Hematopoietic multipotent progenitor cell treated with erythropoietin and hydrocortisone succinate and interleukin-3 and kit ligand, for 15 days (in vitro differentiated cells): Measurements from ENCODE around the gene PTER.

Experiments
- DNase-seq: peaks from one replicate; pipeline ENCODE4 v3.0.0-alpha.2; 2015; ENCODE audit warnings: low spot score

PTER gene, protein sequence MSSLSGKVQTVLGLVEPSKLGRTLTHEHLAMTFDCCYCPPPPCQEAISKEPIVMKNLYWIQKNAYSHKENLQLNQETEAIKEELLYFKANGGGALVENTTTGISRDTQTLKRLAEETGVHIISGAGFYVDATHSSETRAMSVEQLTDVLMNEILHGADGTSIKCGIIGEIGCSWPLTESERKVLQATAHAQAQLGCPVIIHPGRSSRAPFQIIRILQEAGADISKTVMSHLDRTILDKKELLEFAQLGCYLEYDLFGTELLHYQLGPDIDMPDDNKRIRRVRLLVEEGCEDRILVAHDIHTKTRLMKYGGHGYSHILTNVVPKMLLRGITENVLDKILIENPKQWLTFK

DNA sequence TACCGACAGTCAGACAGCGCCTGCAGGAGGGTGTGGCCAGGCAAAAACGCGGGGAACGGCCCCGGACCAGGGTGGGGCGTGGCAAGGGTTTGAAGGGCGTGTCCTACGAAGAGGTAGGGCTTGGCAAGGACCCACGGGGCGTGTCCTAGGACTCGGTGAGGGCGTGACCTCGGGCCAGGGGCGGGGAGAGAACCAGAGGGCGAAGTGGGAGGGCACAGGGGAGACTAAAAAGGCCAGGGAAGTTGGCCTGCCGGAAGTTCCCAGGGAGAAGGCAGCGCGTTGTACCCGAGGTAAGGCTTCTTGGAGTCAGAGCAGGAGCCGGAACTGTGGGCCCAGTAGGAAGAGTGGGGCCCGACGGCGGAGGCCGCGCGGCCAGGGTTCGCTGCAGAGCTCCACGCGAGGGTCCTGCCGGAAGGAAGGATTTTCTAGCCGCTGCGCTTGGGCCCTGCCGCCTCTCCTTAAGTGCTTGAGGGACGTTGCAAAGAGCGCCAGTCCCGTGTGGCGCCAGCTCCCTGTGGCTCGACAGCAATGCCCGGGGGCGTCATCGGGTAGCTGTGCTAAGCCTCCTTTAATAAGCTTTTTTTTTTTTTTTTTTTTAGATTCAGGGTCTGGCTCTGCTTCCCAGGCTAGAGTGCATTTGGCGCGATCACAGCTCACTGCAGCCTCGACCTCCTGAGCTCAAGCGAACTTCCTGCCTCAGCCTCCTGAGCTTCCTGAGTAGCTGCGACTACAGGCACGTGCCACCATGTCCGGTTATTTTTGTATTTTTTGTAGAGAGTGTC is at the start of gene PTER:
TSS of gene PTER (plus strand) at position 253 of the 782 bp plus-strand sequence. CDS start 47,375 bp downstream, outside the sequence.
- DNase-seq: peak; percentile 97

DNA sequence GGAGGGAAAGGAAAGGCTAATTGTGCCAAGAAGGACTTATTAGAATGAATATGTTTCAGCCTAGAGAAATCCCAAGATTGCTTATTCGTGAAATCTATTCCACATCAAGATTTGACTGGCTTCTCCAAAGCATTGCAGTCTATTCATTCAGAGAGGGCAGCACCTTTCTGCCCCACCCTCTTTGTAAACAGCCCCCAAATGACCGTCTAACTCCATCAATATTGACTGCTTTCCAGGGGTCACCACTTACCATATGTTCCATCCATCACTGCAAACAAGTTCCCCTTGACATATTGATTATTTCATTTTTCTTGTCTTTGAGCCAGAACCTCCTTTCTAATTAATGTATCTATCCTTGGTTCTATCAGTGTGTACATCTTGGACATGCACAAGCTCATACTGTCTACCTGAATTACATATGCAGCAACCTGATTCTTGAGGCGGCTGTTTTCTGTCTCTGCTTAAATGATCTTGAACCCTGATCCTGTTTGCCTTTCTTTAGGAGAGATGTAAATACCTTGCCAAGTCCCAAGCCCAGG is 44.2 kb upstream of the PTER start:
- no peak for DNase-seq

DNA sequence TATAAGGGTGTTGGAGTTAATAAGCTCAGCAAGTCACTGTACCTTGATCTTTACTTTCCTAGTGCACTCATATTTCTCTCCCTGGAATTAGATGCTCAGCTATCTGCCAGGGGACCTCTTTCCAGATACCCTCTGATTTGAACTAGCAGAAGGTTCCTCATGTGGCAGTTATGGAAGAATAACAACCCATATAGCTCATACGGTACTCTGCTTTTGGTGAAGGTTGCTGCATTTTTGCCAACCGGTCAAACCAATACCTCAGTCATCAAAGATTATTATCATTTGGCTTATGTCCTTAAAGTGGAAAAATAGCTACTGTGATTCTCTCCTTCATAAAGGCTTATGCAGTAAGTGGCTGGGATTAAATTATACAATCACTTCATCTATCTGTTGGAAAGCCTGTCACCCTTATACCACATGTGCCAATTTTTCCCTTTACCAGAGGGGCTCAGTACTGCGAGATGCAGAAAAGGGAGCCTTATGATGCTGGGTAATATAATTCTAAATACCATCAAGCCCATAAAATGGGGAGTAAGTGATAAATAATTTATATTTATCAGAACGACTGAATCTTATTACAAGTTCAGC is 43.4 kb upstream of the PTER start:
- DNase-seq: no peak

DNA sequence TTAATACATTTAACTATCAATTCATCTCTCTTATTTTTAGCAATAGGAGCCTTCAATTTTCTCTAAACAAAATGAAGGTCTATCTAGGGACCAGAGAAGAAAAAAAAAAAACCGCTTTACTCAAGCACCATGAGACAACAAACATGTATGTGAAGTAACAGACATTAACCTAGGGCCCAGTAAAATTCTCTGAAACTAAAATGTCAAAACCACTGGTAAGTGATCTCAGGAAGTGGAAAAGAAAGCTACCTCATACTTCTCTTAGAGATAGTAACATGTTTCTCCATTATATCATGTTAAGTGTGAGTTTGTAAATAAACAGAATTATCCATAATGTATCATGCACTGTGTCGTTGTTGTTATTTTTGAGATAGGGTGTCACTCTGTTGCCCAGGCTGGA is 35.4 kb upstream of the PTER start:
- DNase-seq: no peak

DNA sequence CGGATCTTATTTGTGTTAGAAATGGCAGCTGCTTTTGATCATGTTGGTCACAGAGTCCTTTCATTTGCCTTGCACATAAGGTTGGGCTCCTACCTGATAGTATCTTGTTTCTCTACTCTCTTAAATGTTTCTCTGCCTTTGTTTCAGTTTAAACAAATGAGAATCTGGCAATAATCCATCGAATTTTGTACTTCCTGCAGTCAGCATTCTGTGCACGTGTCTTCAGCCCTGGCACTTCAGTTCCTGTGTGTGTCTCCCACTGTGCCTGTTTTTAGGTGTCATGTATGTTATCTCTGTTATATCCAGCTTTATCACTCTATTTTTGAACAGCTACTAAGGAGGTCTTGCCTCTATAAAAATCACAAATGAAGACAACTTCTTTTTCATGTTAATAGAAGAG is 28.4 kb upstream of the PTER start:
- DNase-seq: no peak

DNA sequence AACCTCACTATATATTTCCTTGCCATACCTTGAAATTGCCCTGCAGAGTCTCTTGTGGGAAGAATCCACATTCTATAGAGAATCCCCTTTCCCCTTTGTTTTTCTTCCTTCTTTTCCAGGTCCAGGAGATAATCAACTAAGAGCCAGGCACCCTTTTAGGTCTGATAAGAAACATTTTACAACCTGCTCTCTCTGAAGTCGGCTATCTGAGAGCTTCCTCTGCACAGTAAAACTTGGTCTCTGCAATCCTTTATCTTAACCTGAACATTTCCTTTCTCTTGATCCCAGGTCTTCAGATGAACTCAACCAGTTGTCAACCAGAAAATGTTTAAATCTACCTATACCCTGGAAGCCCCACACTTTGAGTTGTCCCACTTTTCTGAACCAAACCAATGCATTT is 19.5 kb upstream of the PTER start:
- DNase-seq: no peak

DNA sequence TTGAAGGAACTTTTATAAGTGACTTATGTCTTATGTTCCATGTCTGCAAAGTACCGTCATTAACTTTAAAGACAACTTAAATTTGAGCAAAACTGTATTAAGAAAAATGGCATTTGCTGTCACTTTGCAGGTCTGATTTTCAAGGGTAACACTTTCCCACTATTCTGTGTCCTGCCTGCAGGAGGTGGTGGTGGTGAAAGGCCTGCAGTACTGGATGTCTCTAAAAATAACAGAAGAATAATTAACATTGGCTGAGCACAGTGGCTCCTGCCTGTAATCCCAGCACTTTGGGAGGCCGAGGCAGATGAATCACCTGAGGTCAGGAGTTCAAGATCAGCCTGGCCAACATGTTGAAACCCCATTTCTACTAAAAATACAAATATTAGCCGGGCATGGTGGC is 13.2 kb upstream of the PTER start:
- no peak for DNase-seq

DNA sequence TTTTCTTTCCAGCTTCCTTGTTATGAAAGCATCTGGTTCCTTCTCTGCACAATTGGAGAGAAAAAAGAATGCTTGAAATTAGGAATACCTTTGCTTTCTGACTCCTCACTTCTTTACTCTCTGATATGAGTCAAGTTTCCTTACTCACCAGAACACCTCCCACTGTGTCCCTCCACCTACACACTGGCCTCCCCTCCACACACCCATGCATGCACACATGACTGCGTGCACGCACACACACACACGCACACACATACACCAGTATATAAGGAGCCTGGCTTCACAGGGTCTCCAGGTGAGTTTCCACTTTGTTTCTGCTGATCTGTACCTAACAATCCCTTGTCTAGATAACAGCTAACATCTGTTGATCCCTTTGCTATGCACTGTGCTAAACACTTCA is 11.4 kb upstream of the PTER start:
- DNase-seq: no peak

DNA sequence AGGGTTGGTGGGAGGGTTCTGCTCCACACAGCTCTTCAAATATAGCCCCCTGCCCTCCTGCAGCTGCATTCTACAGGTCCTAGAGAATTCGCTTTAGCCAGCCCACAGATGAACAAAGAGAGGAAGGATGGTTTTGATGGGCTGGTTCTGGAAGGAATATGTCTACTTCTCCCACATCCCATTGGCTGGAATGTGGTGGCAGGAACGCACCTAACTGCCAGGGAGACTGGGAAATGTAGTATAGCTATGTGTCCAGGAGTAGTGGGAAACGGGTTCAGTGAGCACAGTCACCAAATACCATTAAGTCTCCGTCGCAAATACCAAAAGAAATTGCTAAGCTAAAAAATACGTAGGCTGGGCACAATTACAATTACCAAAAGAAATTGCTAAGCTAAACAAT is 7.3 kb upstream of the PTER start:
- no peak for DNase-seq

DNA sequence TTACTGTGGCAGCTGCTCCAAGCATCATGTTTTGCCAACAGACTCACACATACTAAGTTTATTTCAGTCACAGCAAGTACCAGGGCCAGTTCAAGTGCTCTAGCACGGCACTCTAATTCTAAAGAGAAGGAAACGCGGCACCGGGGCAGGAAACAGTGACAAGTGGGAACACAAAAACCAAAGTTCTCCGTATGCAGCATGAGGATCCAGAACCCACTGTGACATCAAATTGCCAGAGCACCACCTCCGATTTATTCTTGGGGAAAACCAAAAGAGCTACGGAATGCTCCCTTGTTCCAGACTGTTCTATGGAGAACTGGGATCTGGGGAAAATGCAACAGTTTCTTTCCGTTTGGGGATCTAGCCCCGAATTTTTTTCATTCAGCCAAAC is 448 bp upstream of the PTER start:
- no peak for DNase-seq

DNA sequence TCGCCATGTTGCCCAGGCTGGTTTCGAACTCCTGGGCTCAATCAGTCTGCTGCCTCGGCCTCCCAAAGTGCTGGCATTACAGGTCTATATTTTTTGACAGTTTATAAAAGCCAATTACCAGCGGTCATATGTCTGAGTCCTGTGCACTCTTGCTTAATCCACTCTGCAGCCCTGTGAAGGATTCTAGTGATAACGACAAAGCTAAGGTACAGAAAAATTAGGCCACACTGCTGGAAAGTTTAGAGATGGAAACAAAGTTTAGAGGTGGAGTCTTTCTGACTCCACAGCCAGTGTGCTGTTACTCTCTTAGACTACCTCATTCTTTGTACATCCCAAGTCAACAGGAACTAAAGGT is 707 bp downstream of the PTER start:
- no peak for DNase-seq

DNA sequence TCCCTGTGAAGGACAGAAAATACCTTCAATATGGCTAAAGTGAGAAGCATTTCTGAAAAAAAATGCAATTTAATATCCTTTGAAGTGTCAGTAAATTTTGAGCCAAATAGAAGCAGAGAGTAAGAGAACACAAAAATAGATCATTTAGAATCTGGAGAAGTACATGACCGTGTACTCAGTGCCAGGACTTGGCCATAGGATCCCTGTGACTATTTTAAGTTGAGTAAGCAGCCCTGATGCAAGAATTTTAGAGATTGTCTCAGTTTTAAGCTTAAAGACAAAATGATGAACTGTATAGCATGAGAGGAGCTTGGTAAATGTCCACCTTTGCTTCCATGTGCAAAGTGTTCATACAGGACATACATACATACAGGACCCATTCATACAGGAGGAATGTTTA is 2.5 kb downstream of the PTER start:
- no peak for DNase-seq

DNA sequence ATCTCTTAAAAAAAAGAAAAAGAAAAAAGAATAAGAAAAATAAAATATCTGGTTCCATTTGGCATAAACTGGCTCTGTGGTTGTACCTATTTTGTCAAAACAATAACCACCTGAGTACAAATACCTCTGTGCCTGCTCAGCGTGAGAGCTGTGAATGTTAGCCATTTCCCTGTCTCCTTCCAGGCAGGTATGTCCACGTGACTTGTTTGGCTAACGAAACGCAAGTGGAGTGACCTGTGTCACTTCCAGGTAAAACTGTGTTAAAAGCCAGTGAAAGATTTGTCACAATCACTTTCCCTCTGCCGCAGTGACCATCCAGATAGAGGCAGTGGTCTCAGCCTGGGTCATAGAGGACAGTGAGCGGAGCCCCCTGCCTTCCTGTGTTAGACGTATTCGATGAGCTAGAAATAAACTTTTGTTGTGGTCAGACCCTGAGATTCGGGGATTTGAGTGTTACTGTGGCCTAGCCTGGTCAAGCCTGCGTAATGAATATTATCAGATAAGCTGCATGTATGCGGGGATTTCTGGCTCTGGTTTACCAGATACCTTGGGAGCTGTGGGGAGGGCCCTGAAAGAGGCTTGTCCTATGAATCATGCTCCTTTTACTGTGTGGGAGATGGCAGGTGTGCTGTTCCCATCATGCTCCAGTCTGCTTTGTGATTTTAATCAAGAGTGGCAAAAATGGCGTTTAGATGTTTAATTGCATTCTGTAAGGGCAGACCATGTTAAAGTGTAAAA is 3.8 kb downstream of the PTER start:
- no peak for DNase-seq

DNA sequence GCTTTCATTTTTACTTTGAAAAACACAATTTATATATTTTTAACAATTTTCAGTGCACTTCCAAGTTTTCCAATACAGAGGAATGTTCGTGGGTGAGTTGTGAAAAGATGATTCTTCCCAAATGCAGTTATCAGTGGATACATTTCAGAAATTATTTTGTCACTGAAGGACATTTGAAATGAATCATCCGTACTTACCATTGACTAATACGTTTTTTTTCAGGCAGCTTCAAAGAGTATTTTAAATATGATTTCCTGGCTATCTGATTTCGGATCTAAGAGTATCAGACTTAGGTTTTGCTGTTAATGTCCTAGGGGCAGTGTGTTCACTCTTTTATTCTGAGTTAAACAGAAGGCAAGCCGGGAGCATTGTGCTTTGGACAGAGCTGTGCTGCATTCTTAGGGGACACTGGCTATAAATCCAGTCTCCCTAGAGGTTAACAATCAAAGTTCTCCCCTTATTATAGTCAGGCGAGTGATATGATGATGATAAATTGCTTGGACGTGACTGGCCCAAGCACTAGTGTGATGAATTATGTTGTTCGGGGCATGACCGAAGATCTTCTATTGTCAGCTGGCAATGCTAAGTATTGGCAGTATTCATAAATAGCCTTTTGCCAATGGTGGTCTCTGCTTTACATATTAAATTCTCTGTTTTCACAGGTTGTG is 4.5 kb downstream of the PTER start:
- no peak for DNase-seq

DNA sequence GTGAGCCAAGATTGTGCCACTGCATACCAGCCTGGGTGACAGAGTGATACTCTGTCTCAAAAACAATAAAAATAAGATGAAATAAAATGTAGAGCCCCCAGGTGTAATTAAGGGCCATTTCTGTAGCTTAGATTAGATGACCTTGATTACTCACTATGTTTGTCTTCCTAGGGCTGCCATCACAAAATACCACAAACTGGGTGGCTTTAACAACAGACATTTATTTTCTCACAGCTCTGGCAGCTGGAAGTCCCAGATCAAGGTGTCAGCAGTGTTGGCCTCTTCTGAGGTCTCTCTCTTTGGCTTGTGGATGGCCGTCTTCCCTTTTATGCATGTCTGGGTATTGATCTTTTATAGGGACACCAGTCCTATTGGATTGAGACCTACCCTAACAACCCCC is 6.1 kb downstream of the PTER start:
- DNase-seq: no peak

DNA sequence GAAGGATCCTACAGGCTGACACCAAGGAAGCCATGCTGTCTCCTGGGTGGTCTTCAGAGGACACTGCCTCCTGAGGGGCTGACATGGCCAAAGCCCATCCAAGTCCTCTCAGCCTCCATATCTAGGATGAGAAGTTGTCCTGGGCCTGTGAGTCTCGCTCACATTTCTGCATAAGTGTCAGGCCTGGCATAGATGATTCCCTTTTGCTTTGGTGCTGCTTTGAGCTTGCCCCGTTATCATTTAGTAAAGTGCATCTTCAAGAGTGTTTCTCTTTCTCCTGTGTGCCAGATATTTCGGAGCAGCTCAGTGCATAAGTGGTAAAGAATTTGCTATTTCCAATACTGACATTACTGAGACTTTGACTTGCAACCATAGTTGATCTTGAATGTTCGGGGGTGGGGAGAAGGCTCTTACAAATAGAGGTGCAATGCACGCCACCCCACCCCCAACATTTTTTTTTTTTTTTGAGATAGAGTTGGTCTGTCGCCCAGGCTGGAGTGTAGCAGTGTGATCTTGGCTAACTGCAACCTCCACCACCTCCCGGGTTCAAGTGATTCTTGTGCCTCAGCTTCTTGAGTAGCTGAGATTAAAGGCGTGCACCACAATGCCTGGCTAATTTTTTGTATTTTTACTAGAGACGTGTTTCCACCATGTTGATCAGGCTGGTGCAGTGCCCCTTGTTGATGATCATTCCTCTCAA is 9.1 kb downstream of the PTER start:
- DNase-seq: no peak

DNA sequence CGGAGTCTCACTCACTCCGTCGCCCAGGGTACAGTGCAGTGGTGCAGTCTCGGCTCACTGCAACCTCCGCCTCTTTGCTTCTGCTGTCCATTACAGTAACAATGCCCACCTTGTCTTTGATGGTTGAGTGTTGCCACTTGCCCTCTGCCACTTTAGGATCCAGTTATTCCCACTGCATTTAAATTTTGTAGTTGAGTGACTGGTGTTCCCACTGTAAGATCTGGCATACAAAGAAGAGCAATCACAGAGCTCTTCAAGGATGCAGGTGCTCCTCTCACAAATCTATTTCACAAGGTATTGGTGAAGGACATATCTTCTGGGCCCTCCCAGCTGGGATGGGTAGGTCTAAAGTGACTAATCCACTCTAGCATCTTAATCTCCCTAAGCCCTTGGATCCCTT is 12.6 kb downstream of the PTER start:
- DNase-seq: no peak

DNA sequence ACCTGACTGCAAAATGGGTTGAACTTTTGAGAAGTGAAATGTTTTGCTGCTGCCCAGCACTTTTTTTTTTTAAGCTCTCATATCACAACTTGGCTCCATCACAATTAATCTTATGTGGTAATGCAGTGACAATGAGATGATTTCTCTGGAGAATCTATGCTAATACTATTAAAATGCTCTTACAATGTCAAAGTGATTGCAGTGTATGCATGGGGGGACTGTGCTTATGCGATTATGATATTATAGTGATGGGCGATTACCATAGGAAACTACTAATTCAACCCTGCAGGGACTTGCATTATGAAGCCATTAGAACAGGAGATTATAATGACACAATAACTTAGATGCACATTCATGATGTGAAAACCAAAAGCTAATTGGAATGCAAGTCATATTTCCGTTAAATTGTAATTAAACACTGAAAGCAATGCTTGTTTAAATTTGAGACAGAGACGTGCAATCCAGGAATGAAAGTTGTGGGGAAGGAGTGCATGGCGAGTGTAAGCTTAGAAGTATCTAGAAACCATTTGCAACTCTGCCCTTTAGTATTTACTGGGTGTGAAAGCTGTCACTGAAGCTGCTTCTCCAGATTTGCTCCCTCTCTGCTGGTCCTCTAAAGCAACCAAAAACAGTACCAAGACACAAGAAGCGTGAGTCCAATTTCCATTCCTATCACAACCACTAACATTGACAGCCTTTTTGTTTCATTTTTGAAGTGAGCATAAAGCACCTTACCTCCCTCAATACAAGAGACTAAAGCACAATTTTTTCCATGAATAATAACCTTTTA is 21.6 kb downstream of the PTER start:
- no peak for DNase-seq

DNA sequence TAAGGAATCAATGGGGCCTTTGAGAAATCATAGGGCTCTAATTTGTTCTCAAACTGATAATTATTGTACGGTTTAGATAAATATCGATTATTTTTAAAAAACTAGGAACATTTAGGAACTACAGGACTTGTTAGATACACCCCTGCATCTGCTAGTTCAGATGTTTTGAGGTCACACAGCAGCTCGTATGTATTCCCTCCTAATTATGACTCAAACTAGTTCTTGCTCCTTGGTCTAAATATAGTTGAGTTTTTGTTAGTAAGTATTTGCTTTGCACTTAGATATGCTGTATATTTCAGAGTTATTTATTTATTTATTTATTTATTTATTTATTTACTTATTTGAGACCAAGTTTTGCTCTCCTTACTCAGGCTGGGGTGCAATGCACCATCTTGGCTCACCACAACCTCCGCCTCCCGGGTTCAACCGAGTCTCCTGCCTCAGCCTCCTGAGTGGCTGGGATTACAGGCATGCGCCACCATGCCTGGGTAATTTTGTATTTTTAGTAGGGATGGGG is 22.7 kb downstream of the PTER start:
- DNase-seq: no peak

DNA sequence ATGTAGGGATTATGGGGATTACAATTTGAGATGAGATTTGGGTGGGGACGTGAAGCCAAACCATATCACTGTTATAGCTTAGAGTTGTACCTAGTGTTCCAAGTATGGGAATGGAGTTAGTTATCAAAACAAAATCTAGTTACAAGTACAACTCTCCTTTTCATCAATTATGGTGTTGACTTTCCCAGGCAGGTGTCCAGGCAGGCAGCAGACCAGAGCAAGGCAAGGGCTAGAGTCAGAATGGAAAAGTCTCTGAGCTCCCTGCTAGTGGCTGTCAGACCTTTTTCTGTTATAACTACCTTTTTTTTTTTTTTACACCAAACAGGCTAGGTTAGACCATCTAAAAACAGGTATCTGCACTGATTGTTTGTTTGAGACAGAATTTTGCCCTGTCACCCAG is 29.2 kb downstream of the PTER start:
- DNase-seq: no peak
